GM18951 (cell line): Measurements from ENCODE around the gene FBXO34.
"Not testable (repeated sequence)": the region's sequence is repeated elsewhere in the genome, so short reads cannot be mapped to it uniquely, and the experiment has no call there.

Experiments used
- POLR2A ChIP-seq: IDR thresholded peaks from 4 replicates; pipeline ENCODE4 v1.6.1; 2011; ENCODE audit warnings: mild to moderate bottlenecking; ENCODE audit not compliant: insufficient read length, insufficient read depth; ENCODE audit errors: extremely low read depth
- in situ Hi-C: fragments of 300-500 bp; cut with MboI; formaldehyde crosslinking; loops from one replicate; pipeline ENCODE4 v1.12.0; 2022; ENCODE audit warnings: low sequenced_read_pairs, mixed read lengths, inconsistent platforms; ENCODE audit not compliant: unreplicated experiment

The FBXO34 gene

DNA sequence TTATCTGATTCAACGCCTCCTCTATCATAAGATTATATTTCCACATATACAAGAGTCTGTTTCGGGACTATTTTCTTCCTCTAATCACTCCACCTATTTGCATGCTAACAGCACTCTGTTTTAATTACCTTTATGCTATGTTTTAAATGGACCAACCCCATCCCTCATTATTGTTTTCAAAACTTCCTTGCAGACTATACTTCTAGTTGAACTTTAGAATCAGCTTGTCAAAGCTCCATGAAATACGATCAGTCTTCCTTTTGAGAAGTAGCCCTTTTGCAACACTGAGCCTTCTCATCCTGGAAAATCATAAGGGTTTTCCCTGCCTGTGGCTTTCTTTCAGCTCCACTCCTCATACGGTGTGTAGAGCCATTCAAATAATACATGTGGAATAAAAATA, 103.5 kb downstream of the FBXO34 start:
- no peak for TF ChIP-seq POLR2A
- in situ Hi-C loops: no loop called here

DNA sequence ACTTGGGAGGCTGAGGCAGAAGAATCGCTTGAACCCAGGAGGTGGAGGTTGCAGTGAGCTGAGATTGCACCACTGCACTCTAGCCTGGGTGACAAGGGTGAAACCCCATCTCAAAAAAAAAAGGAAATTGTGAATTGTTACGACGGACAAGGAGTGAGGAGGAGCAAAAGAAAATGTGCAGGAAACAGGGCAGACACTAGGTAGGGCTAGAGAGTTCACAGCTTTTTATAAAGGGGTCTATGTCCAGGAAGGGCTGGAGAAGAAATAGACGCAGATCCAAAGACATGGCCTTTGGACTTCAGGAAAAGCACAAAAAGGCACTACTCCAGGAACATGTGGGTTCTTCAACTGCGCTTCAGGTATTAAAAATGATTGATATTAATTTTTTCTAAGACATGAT, 106.0 kb downstream of the FBXO34 start:
- in situ Hi-C loops: no loop called here
- TF ChIP-seq POLR2A: no peak

DNA sequence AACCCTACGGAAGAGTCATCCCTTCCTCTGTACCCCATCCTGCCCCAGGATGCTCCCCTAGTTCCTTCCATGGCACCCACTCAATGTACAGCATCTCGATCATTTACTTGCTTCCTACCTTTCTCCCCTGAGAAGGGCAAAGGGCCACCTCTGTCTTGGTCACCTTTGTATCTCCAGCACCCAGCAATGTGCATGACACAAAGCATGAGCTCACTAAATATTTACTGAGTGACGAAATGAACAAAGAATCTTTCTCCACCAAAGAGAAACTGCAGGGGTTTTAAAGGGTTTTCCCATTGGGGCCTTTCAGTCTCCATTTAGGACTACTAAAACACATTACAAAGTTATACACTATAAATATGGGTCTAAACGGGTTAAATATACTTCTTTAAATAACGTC, 109.8 kb downstream of the FBXO34 start:
- in situ Hi-C loops: no loop called here
- no peak for TF ChIP-seq POLR2A

DNA sequence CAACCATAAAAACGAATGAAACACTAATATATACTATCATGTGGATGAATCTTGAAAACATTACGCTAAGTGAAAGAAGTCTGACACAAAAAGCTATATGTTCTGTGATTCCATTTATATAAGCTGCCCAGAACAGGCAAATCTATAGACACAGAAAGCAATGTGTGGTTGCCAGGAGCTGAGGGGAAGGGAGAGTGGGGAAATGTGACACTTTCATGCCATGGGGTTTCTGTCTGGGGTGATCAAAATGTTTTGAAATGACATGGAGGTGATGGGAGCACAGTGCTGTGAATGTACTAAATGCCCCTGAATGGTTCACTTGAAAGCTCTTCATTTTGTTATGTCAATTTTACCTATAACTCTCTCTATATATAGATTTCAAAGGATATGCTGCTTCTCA, 110.3 kb downstream of the FBXO34 start:
- TF ChIP-seq POLR2A: no peak
- in situ Hi-C loops: no loop called here

DNA sequence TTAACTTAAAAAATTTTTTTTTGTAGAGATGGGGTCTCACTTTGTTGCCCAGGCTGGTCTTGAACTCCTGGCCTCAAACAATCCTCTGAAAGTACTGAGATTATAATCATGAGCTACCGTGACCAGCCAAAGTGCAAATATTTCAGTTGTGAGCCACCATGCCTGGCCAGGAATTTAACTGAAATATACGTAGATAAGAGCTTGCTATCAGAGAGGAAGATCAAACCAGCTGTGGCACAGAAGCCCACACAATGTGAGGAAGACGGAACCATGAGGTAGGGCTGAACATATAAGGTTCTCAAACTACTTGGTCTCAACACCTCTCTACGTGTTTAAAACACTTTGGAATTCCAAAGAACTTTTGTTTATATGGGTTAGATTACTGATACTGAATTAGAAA, 111.3 kb downstream of the FBXO34 start:
- no peak for TF ChIP-seq POLR2A

DNA sequence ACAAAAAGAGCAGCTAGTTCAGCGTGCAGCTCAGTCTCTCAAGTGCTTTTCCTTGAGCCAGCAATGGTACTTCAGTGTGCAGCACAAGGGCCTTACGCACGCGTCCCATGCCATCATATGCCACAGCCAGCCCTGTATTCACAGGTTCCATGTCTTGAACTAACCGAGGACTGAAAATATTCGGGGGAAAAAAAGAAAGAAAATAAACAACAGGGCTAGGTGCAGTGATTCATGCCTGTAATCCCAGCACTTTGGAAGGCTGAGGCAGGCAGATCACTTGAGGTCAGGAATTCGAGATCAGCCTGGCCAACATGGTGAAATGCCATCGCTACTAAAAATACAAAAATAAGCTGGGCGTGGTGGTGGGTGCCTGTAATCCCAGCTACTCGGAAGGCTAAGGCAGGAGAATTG, 111.8 kb downstream of the FBXO34 start:
- in situ Hi-C loops: not testable (repeated sequence)

More for the DNA sequence above, 111.3 kb downstream of the FBXO34 start:
- in situ Hi-C loops: no loop called here

DNA sequence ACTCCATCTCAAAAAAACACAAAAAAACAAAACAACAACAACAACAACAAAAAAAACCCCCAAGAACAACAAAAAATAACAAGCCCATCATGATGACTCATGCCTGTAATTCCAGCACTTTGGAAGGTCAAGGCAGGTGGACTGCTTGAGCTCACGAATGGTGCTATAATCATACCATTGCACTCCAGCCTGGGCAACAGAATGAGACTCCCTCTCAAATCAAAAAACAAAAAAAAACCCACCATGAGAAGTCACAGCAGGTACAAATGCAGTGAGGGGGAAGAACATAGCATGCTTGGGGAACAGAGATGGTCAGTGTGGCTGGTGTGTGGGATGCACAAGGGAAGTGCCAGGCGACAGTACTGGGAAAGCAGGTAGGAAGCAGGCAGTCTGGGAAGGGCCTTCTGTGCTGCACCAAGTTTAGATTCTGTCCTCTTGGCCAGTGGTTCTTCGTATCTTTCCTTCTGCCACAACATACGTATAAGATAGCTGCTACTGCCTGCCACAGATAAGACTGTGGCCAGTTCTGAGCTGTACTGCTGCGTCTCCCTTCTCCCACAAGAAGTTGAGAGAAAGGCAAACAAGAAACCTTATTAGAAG, 112.4 kb downstream of the FBXO34 start:
- in situ Hi-C loops: no loop called here
- no peak for TF ChIP-seq POLR2A

DNA sequence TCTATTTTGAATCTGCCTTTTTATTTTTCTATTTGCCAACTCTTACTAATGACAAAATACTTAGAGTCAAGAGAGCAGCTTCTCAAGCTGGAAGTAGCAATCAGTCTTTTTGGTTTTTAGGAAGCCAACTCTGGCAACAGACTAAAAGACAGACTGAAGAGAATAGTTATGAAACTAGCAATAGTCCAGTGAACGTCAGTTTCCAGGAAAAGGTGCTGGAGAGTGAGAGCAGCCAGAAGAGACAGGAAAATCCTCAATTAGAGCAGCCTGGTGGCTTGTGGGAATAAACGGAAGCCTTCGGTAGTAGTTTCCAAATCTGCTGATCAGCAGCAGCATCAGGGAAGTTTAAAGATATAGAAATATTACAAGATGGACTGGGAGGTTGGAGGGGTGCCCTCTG, 113.3 kb downstream of the FBXO34 start:
- in situ Hi-C loops: no loop called here
- TF ChIP-seq POLR2A: no peak

DNA sequence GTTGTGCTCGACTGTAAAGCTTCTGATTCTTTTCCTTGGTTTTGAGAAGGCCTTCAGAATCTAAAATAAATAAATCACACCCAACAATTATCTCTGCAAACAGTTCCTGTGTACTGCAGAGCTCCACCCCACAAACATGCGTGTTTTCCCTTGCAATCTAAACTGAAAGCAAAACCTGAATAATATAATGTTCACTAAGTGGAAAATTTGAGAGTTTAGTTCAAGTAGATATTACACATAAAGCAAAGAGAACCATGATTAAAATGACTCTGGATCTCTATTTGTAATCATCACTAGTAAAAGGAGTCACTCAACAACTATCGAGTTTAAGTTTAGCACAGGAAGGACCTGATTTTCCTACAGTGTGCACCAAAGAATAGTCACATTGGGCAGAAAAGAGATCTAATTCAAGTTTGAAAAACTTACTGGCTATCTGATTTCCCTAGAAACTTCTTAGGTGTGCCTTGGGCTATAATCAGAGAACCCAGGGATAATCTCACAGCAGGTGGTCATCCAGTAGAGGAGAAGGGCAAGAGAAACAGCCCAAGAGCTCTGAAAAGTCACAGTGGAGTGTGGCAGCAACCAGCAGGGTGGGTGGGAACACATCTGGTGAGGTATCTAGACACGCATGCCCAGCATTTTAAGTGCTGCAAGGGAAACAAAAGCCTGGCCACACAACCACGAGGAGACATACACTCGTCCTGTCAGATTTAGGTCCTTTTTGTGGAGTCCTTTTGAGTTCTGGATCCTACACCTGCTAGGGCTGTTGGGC, 115.0 kb downstream of the FBXO34 start:
- TF ChIP-seq POLR2A: no peak
- in situ Hi-C loops: no loop called here

DNA sequence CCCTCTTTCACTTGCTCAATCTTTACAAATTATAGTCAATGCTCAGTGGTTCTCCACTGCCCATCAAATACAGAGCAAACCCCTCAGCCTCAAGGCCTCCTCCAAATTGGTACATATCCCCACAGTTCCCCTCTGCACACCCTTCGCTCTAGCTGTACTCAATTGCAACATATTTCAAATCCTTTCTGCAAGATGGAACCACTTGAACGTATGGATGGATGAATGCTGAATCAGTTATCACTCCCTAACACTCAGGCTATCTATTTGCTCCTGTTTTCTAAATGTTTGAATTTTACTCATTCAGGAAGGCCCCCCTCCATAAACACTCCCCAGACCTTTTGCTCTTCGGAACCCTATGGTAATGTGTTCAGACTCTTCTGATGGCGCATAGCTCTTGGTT, 115.9 kb downstream of the FBXO34 start:
- no peak for TF ChIP-seq POLR2A

DNA sequence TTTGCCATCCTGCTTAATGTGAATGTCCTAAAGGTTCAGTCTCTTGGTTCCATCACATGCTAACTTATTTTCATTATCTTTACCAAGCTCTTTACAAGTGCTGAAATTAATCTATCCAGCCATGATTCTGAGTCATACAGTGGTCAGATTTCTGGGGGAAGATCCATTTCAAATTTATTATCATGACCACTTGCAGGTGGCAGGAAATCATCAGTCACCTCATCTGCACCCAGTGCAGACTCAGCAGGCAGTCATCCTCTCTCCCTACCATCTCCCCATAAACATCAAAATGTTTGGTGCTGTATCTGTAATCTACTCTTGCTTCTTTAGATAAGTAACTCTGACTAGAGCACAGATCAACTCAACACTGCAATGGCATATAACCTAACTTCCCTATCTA, 116.9 kb downstream of the FBXO34 start:
- TF ChIP-seq POLR2A: no peak
- in situ Hi-C loops: no loop called here

More for the DNA sequence above, 115.9 kb downstream of the FBXO34 start:
- in situ Hi-C loops: no loop called here

DNA sequence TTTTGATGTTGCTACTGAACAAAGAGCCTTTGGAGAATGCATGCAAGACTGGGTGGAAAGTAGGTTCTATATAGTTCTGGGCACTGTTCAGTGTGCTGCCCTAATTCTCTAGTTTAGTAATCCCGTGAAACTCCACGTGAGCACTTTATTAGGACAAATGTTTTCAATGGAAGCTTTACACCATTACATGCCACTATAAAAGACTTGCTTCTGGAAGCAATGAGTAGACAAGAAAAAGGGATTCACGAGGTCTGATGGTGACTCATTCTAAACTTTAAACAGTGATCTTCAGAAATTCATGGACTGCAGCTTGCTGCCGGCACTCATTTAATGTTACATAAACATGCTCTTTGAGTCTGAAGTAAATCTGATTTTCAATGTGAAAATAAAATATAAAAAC, 118.1 kb downstream of the FBXO34 start:
- TF ChIP-seq POLR2A: no peak
- in situ Hi-C loops: no loop called here

DNA sequence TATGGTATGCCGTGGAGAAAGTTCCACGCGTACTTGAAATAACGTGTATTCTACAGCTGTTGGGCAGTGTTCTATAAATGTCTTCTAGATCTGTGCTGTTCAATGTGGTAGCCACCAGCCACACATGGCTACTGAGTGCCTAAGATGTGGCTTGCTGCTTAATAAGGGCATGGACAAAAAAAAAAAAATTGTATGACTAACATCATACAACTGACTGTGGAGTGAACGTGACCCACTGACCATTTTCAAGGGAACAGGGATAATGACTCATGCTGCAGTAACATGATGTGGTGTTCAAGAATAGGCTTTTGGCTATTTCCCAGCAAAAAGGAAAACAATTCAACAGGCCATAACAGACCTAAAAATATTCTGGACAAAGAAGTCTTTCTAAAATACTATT, 127.5 kb downstream of the FBXO34 start:
- no peak for TF ChIP-seq POLR2A
- in situ Hi-C loops: no loop called here

DNA sequence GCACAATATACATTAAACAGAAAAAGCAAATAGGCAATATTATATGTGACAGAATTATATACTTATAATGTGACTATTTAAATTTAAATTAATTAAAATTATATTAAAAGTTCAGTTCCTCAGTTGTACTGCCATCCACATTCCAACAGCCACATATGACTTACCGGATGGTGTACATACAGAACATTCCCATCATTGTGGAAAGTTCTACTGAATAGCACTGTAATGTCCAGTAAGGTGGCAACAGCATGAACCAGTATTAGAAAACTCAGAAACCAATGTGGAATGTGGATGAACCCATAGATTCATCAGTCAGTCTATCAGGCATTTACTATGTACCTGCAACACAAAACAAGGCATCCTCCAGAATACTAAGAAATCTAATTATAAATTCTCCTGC, 128.0 kb downstream of the FBXO34 start:
- no peak for TF ChIP-seq POLR2A
- in situ Hi-C loops: no loop called here

DNA sequence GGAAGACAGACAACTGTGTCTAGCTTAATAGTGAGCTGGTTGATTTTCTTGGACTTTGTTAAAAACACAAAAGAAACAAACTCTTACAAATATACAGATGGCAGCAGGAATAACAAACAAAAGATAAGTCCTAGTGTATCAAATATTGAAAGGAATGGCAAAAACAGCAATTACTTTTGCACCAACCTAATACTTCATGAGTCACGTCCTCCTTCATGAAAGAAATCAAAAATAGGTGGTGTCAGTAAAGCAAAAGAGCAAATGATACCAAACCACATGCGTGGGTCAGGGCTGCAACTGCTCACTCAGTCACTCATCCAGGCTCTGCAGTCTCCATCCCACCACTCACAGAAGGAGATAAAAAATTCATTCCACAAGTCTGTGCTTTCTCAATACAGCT, 128.6 kb downstream of the FBXO34 start:
- in situ Hi-C loops: no loop called here

DNA sequence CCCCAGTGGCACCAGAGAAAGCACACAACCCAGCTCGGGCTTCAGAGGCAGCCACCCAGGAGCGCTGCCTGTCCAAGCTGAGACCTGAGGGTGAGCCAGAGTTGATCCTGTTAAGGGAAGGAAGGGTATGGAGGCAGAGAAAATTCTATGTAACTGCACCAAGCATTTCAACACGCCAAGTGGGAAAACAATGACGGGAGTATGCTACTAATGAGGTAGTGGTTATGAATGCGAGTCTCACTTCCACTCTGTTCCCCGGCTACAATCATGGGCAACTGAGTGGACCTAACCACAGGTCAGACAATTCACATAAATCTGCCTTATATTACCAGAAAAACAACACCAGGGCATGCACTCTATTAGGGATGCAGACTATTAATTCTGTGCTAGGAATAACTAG, 130.5 kb downstream of the FBXO34 start:
- TF ChIP-seq POLR2A: no peak
- in situ Hi-C loops: no loop called here

More for the DNA sequence above, 128.6 kb downstream of the FBXO34 start:
- no peak for TF ChIP-seq POLR2A
